Mesendoderm (in vitro differentiated cells): ENCODE measurements around the gene ATP10A.

Source experiments
- DNase-seq: peaks from one replicate; pipeline ENCODE4 v3.0.0; 2013
- H2AK5ac ChIP-seq: 2 replicates; pipeline ENCODE4 v1.6.1; 2013; ENCODE audit warnings: low read length, inconsistent platforms
- H2BK120ac ChIP-seq: 2 replicates; pipeline ENCODE4 v1.6.1; 2013; ENCODE audit warnings: low read depth, mild to moderate bottlenecking, low read length, moderate library complexity, mixed read lengths
- H2BK15ac ChIP-seq: replicated peaks from 2 replicates; pipeline ENCODE4 v1.6.1; 2013; ENCODE audit warnings: low read depth, mild to moderate bottlenecking, moderate library complexity
- H2BK5ac ChIP-seq: 2 replicates; pipeline ENCODE4 v1.6.1; 2013; ENCODE audit warnings: low read length, inconsistent platforms
- H3K18ac ChIP-seq: 2 replicates; pipeline ENCODE4 v1.6.1; 2013; ENCODE audit warnings: mild to moderate bottlenecking, low read length, mixed read lengths
- H3K23ac ChIP-seq: one replicate; pipeline ENCODE4 v1.6.1; 2013; ENCODE audit warnings: low read length
- H3K27ac ChIP-seq: 2 replicates; pipeline ENCODE4 v1.5.1; 2013; ENCODE audit warnings: low read depth, mild to moderate bottlenecking, inconsistent platforms, low read length, moderate library complexity
- H3K27me3 ChIP-seq: 2 replicates; pipeline ENCODE4 v1.6.1; 2013; ENCODE audit warnings: low read length, control low read depth, mild to moderate bottlenecking, inconsistent platforms; ENCODE audit not compliant: insufficient read depth, poor library complexity
- H3K36me3 ChIP-seq: 2 replicates; pipeline ENCODE4 v1.6.1; 2013; ENCODE audit warnings: low read length, inconsistent platforms; ENCODE audit not compliant: control insufficient read depth, insufficient read depth
- H3K4ac ChIP-seq: one replicate; pipeline ENCODE4 v1.6.1; 2013; ENCODE audit warnings: low read depth, mild to moderate bottlenecking, low read length, moderate library complexity
- H3K4me1 ChIP-seq: 2 replicates; pipeline ENCODE4 v1.6.1; 2013; ENCODE audit warnings: low read depth, low read length, inconsistent platforms; ENCODE audit not compliant: control insufficient read depth
- H3K4me2 ChIP-seq: 2 replicates; pipeline ENCODE4 v1.6.1; 2013; ENCODE audit warnings: low read length
- H3K4me3 ChIP-seq: 2 replicates; pipeline ENCODE4 v1.5.1; 2013; ENCODE audit warnings: mild to moderate bottlenecking, low read length
- H3K56ac ChIP-seq: one replicate; pipeline ENCODE4 v1.6.1; 2013; ENCODE audit warnings: low read length
- H3K79me1 ChIP-seq: 2 replicates; pipeline ENCODE4 v1.6.1; 2013; ENCODE audit warnings: low read length, inconsistent platforms
- H3K79me2 ChIP-seq: 2 replicates; pipeline ENCODE4 v1.6.1; 2013; ENCODE audit warnings: mild to moderate bottlenecking, low read length; ENCODE audit not compliant: control insufficient read depth, insufficient read depth
- H3K9ac ChIP-seq: 2 replicates; pipeline ENCODE4 v1.6.1; 2013; ENCODE audit warnings: low read length, inconsistent platforms
- H4K5ac ChIP-seq: one replicate; pipeline ENCODE4 v1.6.1; 2013; ENCODE audit warnings: low read length
- H4K8ac ChIP-seq: one replicate; pipeline ENCODE4 v1.6.1; 2013; ENCODE audit warnings: low read depth, mild to moderate bottlenecking, control low read depth, low read length, moderate library complexity
- WGBS: extraction: QIAGEN DNeasy Blood & Tissue Kit; methylation state at CpG from one replicate; pipeline ENCODE4 v1.1.7; 2013; ENCODE audit warnings: low lambda C conversion rate, missing lambda C conversion rate; ENCODE audit not compliant: insufficient coverage; ENCODE audit errors: extremely low coverage; 5-methylcytosine and 5-hydroxymethylcytosine counted together

The ATP10A gene

DNA sequence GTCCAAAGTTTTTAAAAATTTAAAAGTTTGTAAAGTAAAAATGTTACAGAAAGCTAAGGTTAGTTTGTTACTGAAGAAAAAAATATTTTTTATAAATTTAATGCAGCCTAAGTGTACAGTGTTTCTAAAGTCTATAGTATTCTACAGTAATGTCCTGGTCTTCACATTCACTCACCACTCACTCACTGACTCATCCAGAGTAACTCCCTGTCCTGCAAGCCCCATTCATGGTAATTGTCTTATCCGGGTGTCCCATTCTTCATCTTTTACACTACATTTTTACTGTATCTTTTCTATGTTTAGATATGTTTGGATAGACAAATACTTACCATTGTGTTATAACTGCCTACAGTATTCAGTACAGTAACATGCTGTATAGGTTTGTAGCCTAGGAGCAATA is 36.7 kb upstream of the ATP10A start:
- no peak overlapping the region for H3K27ac ChIP-seq
- H2AK5ac ChIP-seq, result no peak overlapping the region
- no peaks in the 10 kb centered on the region for H3K27me3 ChIP-seq
- no peak overlapping the region for H4K5ac ChIP-seq
- H3K4me3 ChIP-seq, result no peak overlapping the region
- H2BK5ac ChIP-seq, result no peak overlapping the region
- H3K4ac ChIP-seq, result no peak overlapping the region
- no peaks in the 10 kb centered on the region for H3K4me1 ChIP-seq
- no peak overlapping the region for H3K56ac ChIP-seq
- H3K18ac ChIP-seq, result no peak overlapping the region
- H2BK15ac ChIP-seq, result no peak overlapping the region
- no peak overlapping the region for H4K8ac ChIP-seq
- H3K79me2 ChIP-seq, result no peaks in the 10 kb centered on the region
- WGBS, result no CpG with 5 or more reads among the region's 1 CpG
- no peaks in the 10 kb centered on the region for H3K79me1 ChIP-seq
- no peak overlapping the region for H3K4me2 ChIP-seq
- no peak for DNase-seq
- no peaks in the 10 kb centered on the region for H3K36me3 ChIP-seq
- H2BK120ac ChIP-seq, result no peak overlapping the region
- H3K23ac ChIP-seq, result no peak overlapping the region
- H3K9ac ChIP-seq, result no peak overlapping the region

DNA sequence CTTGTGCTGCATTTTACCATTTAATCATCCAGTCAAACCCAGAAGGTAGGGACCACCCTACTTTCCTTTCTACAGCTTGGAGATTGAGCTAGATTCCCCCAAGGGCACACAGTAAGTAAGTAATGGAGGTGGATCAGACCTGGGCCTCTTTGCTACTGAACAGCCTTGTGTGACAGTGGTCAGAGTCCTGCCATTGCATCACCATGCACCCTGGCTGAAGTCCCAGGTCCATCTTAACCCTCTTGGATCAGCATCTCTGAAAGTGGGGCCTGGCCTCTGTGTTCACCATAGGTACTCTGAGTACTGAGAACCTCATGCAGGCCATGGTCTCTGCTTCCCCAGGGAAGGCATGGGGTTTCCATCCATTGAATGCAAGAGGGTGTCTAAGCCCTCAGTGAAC is 34.5 kb upstream of the ATP10A start:
- Histone ChIP-seq H2BK15ac (no peak overlapping the region), H3K4me2 (no peak overlapping the region), H3K9ac (no peak overlapping the region), H3K4me1 (no peaks in the 10 kb centered on the region), H2BK5ac (no peak overlapping the region), H4K8ac (no peak overlapping the region), H3K79me1 (no peaks in the 10 kb centered on the region), H3K36me3 (no peaks in the 10 kb centered on the region), H3K56ac (no peak overlapping the region), H3K18ac (no peak overlapping the region), H3K27ac (no peak overlapping the region), H3K23ac (no peak overlapping the region), H4K5ac (no peak overlapping the region), H3K4me3 (no peak overlapping the region), H3K4ac (no peak overlapping the region), H3K79me2 (no peaks in the 10 kb centered on the region), H2BK120ac (no peak overlapping the region), H3K27me3 (no peaks in the 10 kb centered on the region), H2AK5ac (no peak overlapping the region)
- DNase-seq, result no peak

DNA sequence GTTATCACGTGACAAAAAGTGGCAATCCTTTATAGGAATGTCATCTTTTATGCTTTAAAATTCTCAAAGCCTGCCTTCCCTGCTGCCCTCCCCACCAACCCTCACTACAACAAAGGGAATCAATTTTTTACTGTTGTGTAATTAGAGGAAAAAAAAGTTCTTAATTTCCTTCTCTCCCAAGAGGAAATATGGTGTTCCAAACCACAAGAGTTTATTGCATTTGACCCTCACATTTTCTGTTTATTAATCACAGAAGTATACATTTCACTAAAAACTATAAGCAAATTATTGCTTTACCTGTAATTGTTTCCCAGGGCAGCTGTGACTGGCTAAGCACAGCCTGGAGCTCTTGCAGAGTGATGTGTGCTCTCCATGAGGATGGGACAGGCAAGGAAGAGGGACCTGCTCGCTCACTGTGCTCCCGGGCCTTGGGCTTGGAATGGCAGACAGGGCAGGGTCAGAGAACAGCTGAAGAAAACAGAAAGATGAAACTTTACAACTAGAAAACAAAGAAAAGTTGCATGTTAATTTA is 31.3 kb upstream of the ATP10A start:
- Histone ChIP-seq H3K27ac (no peak overlapping the region), H4K5ac (no peak overlapping the region), H3K4me3 (no peak overlapping the region), H3K9ac (no peak overlapping the region), H3K4me1 (no peaks in the 10 kb centered on the region), H3K36me3 (no peaks in the 10 kb centered on the region), H4K8ac (no peak overlapping the region), H2BK120ac (no peak overlapping the region), H2BK5ac (no peak overlapping the region), H3K56ac (no peak overlapping the region), H3K4ac (no peak overlapping the region), H3K79me2 (no peaks in the 10 kb centered on the region), H3K18ac (no peak overlapping the region), H3K27me3 (no peaks in the 10 kb centered on the region), H3K4me2 (no peak overlapping the region), H3K79me1 (no peaks in the 10 kb centered on the region), H2BK15ac (no peak overlapping the region), H3K23ac (no peak overlapping the region), H2AK5ac (no peak overlapping the region)
- WGBS, result no CpG with 5 or more reads among the region's 3 CpGs
- DNase-seq, result no peak

- no CpG with 5 or more reads among the region's 5 CpGs for WGBS
Measured at GRCh38 chr15:25893596-25893995, 30.5 kb upstream of the ATP10A start.

DNA sequence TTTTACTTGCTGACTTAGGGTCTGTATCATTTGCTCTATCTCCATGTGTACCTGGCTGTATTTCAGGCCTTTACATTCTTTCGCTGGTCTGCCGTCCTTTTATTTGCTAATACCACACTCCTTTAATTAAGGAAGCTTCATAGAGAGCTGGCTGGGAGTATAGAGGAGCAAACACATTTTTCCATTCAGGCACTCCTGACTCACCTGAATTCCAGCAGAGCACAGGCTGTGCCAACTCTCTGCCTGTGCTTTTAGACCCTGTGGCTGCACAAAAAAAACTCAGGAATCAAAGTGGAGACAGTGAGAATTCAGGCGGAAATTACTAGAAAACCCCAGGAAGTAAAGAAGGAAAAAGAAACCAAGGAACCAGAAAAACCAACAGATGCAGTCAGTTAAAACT is 29.0 kb upstream of the ATP10A start:
- H3K27me3 ChIP-seq, result no peaks in the 10 kb centered on the region
- no peak overlapping the region for H2AK5ac ChIP-seq
- H2BK120ac ChIP-seq, result no peak overlapping the region
- H3K4me2 ChIP-seq, result no peak overlapping the region
- no peak overlapping the region for H3K27ac ChIP-seq
- H2BK15ac ChIP-seq, result no peak overlapping the region
- H3K9ac ChIP-seq, result no peak overlapping the region
- H3K18ac ChIP-seq, result no peak overlapping the region
- no CpG with 5 or more reads among the region's 3 CpGs for WGBS
- H3K56ac ChIP-seq, result no peak overlapping the region
- no peaks in the 10 kb centered on the region for H3K79me2 ChIP-seq
- H3K4ac ChIP-seq, result no peak overlapping the region
- no peak overlapping the region for H3K4me3 ChIP-seq
- H2BK5ac ChIP-seq, result no peak overlapping the region
- H4K5ac ChIP-seq, result no peak overlapping the region
- H3K23ac ChIP-seq, result no peak overlapping the region
- no peaks in the 10 kb centered on the region for H3K36me3 ChIP-seq
- H4K8ac ChIP-seq, result no peak overlapping the region
- no peak for DNase-seq
- no peaks in the 10 kb centered on the region for H3K4me1 ChIP-seq
- H3K79me1 ChIP-seq, result no peaks in the 10 kb centered on the region

More at GRCh38 chr15:25893596-25893995, 30.5 kb upstream of the ATP10A start:
- Histone ChIP-seq H2BK5ac (no peak overlapping the region), H3K56ac (no peak overlapping the region), H3K18ac (no peak overlapping the region), H4K5ac (no peak overlapping the region), H3K4me2 (no peak overlapping the region), H2AK5ac (no peak overlapping the region), H3K23ac (no peak overlapping the region), H3K36me3 (no peaks in the 10 kb centered on the region), H3K79me2 (no peaks in the 10 kb centered on the region), H2BK120ac (no peak overlapping the region), H4K8ac (no peak overlapping the region), H3K4me3 (no peak overlapping the region), H3K27me3 (no peaks in the 10 kb centered on the region), H2BK15ac (no peak overlapping the region), H3K4me1 (no peaks in the 10 kb centered on the region), H3K79me1 (no peaks in the 10 kb centered on the region), H3K27ac (no peak overlapping the region), H3K4ac (no peak overlapping the region), H3K9ac (no peak overlapping the region)
- no peak for DNase-seq

- no peak overlapping the region for H3K9ac ChIP-seq
- no CpG with 5 or more reads among the region's 4 CpGs for WGBS
- no peak overlapping the region for H4K8ac ChIP-seq
- H3K27ac ChIP-seq, result no peak overlapping the region
- no peak overlapping the region for H3K4ac ChIP-seq
- no peak overlapping the region for H2BK120ac ChIP-seq
- DNase-seq, result no peak
- H2BK15ac ChIP-seq, result no peak overlapping the region
- H3K79me1 ChIP-seq, result no peaks in the 10 kb centered on the region
- H2AK5ac ChIP-seq, result no peak overlapping the region
- no peak overlapping the region for H4K5ac ChIP-seq
- H3K4me3 ChIP-seq, result no peak overlapping the region
- no peaks in the 10 kb centered on the region for H3K27me3 ChIP-seq
- no peaks in the 10 kb centered on the region for H3K79me2 ChIP-seq
- no peaks in the 10 kb centered on the region for H3K4me1 ChIP-seq
- H3K36me3 ChIP-seq, result no peaks in the 10 kb centered on the region
- no peak overlapping the region for H3K23ac ChIP-seq
- H3K18ac ChIP-seq, result no peak overlapping the region
- no peak overlapping the region for H3K4me2 ChIP-seq
- no peak overlapping the region for H2BK5ac ChIP-seq
- no peak overlapping the region for H3K56ac ChIP-seq
Measured at GRCh38 chr15:25891081-25891480, 28.0 kb upstream of the ATP10A start.
